ENCODE results near the gene GPR89A. TPM values are rescaled to one million over a fixed set of nuclear protein-coding genes. Genes with fewer than 3 reads are reported as not detected.

Gene GPR89A
- total and polyA plus RNA-seq, 10 of the 15 experiments (the other 5 are each of a cell fraction or from before 2014, with no cell fraction given): 15.0 to 34.8 (median 26.9) TPM

- SMC1A ChIA-PET (ENCODE audit: uncharacterized antibody, unreplicated experiment): interaction anchor here (0.6 to 2.8 kb wide), 2 partner anchors 21 to 65 kb away, joined by 3 to 7 read pairs; no protein-coding TSS in a partner anchor
- TF ChIP-seq NFYA (IDR thresholded peaks at IDR 0.05; ENCODE audit: borderline replicate concordance, low read depth, low read length) (no peak), KAT2A (conservative IDR thresholded peaks at IDR 0.05; ENCODE audit: control insufficient read depth, low read depth, low read length) (no peak), IKZF1 (conservative IDR thresholded peaks at IDR 0.05) (no peak), SKIL (IDR thresholded peaks at IDR 0.05; ENCODE audit: low read depth, poor library complexity, severe bottlenecking) (no peak), ZNF217 (IDR thresholded peaks at IDR 0.05) (no peak), PBX3 (IDR thresholded peaks at IDR 0.05; ENCODE audit: insufficient replicate concordance, low read depth, low read length) (no peak), EZH2 (IDR thresholded peaks at IDR 0.05; ENCODE audit: borderline replicate concordance, control insufficient read depth, low read depth, low read length) (no peak), MLLT1 (IDR thresholded peaks at IDR 0.05) (no peak), WRNIP1 (IDR thresholded peaks at IDR 0.05; ENCODE audit: borderline replicate concordance, low read depth, low read length) (no peak), SUZ12 (IDR thresholded peaks at IDR 0.05; ENCODE audit: unreplicated experiment) (no peak), SPI1 (IDR thresholded peaks at IDR 0.05; ENCODE audit: borderline replicate concordance, insufficient read depth, low read depth, low read length) (no peak), BCL11A (IDR thresholded peaks at IDR 0.05; ENCODE audit: low read depth, low read length) (no peak), E2F4 (IDR thresholded peaks at IDR 0.05; ENCODE audit: low read depth, low read length) (no peak), ESRRA (IDR thresholded peaks at IDR 0.05; ENCODE audit: low read length) (no peak)
Measured at GRCh38 chr1:145688328-145688727, 80.5 kb downstream of the GPR89A start.

More at GRCh38 chr1:145688328-145688727, 80.5 kb downstream of the GPR89A start:
- Histone ChIP-seq H3K79me2 (ENCODE audit: control insufficient read depth, insufficient read depth, low read length) (no peaks in the 10 kb centered on the region), H3K4me1 (ENCODE audit: control insufficient read depth, insufficient read depth, low read length) (peaks cover 15% of the 10 kb centered on the region), H3K36me3 (ENCODE audit: control insufficient read depth in 2 of 2, insufficient read depth in 2 of 2, low read length in 1 of 2) (no peaks in the 10 kb centered on the region), H3K9ac (ENCODE audit: control insufficient read depth, insufficient read depth, low read length) (no peak overlapping the region), H3K4me3 (no peak overlapping the region), H3K9me3 (replicated peaks; ENCODE audit: control insufficient read depth, insufficient read depth, low read length) (no peaks in the 10 kb centered on the region), H3K27ac (ENCODE audit: control insufficient read depth, insufficient read depth) (no peak overlapping the region), H2AFZ (ENCODE audit: control insufficient read depth, low read depth, low read length) (no peak overlapping the region), H4K20me1 (ENCODE audit: control insufficient read depth, insufficient read depth) (no peaks in the 10 kb centered on the region), H3K27me3 (replicated peaks in 1 of 2; ENCODE audit: control insufficient read depth in 2 of 2, insufficient read depth in 2 of 2, low read length in 1 of 2) (no peaks in the 10 kb centered on the region), H3K4me2 (ENCODE audit: control insufficient read depth, insufficient read depth) (no peak overlapping the region)
- FAIRE-seq (no peak), DNase-seq (ENCODE audit: low read depth, low spot score) (no peak), ATAC-seq (no peak)
- RAD21 ChIA-PET (ENCODE audit: unreplicated experiment): no interaction called here
- no TSS peak for BruUV-seq (replicated peaks)
- in situ Hi-C loops (cut with MboI): no loop called here
- WGBS (ENCODE audit: insufficient coverage, insufficient replicate concordance, low lambda C conversion rate, missing lambda C conversion rate): 43% methylated on average over 4 of the region's 4 CpGs
- intact Hi-C loops (cut with micrococcal nuclease; ENCODE audit: unreplicated experiment): no loop called here
- POLR2A ChIA-PET: no interaction called here
- CTCF ChIA-PET: interaction anchor here (2.0 kb wide), 1 partner anchor 33 kb away, joined by 5 read pairs; no protein-coding TSS in a partner anchor

Measured in GM12878 (cell line).